Stimulated activated CD4-positive, alpha-beta T cell treated with anti-CD3 and anti-CD28 coated beads, Interleukin-1b, Interleukin-23, amount 100 ng/mL, for 24 hours (primary cell): ENCODE data around the gene MYO9A.
A peak's percentile ranks its signal among the peaks of the same experiment; 100 is the strongest.

Source experiments
- DNase-seq, 4 experiments: peaks; one replicate each; pipeline ENCODE4 v3.0.0-alpha.2; 2020; ENCODE audit warnings: low read depth in 4 of 4, low spot score in 1 of 4

MYO9A gene, protein sequence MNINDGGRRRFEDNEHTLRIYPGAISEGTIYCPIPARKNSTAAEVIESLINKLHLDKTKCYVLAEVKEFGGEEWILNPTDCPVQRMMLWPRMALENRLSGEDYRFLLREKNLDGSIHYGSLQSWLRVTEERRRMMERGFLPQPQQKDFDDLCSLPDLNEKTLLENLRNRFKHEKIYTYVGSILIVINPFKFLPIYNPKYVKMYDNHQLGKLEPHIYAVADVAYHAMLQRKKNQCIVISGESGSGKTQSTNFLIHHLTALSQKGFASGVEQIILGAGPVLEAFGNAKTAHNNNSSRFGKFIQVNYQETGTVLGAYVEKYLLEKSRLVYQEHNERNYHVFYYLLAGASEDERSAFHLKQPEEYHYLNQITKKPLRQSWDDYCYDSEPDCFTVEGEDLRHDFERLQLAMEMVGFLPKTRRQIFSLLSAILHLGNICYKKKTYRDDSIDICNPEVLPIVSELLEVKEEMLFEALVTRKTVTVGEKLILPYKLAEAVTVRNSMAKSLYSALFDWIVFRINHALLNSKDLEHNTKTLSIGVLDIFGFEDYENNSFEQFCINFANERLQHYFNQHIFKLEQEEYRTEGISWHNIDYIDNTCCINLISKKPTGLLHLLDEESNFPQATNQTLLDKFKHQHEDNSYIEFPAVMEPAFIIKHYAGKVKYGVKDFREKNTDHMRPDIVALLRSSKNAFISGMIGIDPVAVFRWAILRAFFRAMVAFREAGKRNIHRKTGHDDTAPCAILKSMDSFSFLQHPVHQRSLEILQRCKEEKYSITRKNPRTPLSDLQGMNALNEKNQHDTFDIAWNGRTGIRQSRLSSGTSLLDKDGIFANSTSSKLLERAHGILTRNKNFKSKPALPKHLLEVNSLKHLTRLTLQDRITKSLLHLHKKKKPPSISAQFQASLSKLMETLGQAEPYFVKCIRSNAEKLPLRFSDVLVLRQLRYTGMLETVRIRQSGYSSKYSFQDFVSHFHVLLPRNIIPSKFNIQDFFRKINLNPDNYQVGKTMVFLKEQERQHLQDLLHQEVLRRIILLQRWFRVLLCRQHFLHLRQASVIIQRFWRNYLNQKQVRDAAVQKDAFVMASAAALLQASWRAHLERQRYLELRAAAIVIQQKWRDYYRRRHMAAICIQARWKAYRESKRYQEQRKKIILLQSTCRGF (N-terminal part only)

DNA sequence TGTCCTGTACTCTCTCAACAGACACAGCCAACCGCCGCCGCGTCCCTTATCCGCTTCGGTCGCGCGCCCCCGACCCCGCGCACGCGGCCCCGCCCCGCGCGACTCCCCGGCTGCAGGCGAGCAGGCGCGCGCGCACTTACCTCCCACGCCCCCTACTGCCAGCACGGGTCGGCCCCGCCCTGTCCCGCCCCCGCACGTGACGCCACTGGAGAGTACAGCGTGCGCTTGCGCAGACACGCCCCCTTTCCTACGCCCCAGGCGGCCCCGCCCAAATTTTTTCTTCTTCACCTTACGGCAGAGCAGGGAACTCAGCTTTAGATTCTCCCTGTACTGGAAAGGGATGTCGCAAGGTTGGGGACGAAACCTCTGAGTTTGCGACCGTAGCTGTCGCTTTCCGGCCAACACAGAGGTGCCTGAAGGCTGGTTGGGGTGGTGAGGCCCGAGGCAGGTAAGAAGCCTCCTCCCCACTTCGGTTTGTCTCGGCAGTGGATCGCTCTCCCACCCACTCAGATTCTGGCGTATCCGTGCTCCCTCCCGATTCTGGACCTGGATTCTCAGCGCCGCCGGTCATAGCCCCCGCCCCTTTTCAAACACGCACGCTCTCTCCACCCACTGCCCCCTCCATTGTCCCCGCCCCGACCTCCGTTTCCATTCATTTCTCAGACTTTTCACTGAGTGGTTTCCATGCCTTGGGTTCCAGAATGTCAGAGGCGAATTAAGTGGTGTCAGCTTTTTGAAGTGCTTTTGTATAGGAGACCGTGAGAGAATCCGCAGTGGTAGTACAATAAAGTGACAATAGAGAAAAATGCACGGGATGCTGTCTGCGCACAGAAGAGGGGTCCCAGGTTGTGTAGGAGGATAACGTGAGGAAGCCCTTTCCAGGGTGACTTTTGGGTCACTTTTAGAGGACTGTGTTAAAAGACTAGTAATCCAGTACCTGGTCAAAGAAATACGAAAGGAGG is at the start of gene MYO9A, which contains the start of gene SENP8:
TSS of gene MYO9A (minus strand) at position 134 of the 962 bp plus-strand sequence. CDS start 71,587 bp downstream, outside the sequence.
TSS of gene SENP8 (plus strand) at position 387 of the 962 bp plus-strand sequence. CDS start 21,221 bp downstream, outside the sequence.
- peak; percentile 98 to 100 (median 100) for DNase-seq

DNA sequence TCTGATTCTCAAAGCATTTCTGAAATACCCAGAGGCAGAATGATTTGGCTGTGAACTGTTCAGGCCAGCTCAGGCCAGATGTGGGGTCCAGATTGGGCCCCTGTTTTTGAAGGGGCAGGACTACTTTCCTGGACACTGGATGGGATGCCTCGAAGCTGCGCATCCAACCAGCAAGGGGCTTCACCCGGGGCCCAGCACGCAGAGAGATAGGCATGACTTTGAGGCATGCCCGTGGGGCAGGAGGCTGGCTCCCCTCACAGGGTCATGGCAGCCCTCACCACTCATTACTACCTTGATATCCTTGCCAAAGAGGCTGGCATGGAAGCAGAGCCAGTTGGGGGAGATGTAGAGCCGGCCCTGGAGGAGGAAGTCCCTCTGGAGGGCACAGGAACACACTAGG is 49.5 kb upstream of the MYO9A start:
- no peak for DNase-seq

DNA sequence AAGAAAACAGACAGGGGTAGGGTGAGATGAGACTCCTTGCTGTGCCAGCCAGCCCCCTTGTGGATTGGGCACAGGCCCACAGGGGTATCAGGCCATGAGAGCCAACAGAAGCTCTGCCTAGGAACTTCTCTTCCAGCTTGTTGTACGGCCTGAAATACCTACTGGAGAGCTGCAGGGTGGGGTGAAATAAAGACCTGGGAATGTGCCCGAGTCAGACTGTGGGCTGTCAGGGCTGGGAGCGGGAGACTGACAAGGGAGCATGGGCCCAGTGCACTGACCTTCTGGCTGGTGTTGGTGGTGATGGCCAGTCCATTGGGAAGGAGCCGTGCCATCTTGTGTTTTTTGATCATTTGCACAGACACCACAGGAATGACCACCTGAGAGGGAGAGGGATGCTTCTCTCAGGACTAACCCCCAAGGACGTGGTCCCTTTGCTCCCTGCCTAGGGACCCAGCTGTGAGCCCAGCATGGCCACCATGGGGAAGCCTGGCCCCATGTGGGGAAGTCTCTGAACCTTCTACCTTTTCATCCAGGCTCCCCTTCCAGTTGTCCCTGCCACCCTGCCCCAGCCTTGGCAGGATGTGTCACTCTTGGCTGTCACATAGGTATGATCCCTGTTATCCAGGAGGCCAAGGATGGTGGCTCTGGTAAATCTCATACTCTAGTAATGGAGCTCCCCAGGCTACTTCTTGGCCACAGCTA is 48.9 kb upstream of the MYO9A start:
- no peak for DNase-seq

DNA sequence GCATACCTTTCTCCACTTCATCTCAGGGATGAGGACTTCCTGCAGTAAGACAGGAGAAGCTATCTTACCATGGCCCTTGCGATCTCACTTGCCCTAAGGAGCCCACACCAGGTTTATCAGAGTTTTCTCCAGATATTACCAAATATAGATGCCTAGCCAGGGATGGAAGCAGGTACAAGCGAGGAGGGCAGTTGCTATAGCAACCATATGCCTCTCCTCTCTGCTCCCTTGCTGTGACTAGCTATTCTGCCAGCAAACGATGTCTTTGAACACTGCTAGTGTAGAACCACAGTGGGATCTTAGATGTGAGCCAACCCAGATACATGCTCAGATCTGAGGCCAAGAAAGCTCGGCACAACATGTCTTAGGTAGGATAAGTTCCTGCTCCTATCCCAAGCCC is 45.8 kb upstream of the MYO9A start:
- no peak for DNase-seq

DNA sequence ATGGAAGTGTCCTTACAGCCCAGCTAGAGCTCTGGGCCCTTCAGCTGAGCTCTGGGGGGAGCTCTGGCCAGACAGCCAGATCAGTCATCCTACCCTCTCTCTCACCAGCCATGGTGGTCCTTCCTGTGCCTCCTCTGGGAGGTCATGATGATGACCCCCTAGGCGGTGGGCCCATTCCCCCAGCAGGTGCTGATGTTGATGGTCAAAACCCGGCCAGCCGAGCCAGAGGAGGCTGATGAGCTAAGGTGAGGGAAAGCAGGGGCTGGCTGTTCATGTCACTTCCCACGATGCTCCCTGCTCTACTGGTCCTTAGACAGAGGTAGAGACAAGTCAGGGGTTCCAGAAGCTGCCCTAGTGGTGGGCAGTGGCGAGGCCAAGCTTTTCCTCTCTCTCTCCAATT is 44.6 kb upstream of the MYO9A start:
- DNase-seq: no peak

DNA sequence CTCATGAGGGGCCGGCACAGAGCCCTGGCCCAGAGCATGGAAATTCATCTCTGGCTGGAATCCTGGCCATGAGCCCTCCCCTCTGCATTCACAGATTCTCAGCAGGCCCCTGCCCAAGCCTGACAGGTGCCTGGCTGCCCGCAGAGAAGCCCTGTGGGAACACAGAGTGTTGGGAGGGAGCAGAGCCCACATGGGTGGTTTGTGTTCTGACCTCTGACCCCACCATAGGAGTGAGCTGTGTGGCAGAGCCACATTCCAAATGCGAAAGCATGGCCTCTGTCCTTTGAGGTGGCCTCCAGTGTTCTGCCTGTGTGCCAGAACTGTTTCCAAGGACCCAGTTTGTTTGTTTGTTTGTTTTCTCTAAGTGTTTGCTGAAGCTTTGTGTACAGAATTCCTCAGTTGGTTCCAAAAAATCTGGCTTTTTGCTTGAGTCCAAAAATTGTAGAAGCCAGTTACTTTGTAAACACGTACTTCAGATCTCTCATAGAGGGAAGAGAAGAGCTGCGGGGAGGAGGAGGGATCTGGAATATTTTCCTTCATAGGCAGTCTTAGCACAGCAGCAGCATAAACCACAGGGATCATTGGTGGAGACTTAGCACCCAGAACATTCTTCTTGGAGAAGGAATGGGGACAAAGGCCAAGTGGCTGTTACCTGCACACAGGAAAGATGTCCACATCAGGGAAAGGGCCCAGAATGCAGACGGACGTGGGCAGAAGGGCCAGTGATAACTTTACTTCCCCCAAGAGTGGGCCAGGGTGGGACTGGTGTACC is 43.6 kb upstream of the MYO9A start:
- no peak for DNase-seq

DNA sequence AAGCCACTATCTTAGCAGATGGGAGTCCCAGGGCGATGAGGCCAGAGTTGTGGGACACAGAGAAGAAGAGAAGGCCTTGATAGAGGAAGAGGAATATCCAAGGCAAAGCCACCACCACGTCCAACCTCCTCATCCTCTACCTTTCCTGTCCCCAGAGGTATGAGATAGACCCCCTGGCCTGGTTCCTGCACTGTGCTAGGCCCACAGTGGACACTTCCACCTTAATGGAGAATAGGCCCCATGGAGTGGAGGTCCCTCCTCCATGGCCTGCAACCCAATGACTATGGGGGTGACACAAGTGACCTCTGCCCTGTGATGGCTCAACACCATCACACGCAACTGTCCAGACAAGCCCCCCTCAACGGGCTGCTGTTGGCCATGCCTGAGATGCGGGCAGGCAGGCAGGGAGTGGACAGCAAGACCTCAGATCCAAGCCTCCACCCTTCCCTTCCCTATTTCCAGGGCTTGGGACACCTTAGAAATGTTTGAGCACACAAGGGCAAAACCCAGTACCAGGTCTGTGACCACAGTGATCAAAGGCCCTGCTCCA is 42.8 kb upstream of the MYO9A start:
- DNase-seq: no peak

DNA sequence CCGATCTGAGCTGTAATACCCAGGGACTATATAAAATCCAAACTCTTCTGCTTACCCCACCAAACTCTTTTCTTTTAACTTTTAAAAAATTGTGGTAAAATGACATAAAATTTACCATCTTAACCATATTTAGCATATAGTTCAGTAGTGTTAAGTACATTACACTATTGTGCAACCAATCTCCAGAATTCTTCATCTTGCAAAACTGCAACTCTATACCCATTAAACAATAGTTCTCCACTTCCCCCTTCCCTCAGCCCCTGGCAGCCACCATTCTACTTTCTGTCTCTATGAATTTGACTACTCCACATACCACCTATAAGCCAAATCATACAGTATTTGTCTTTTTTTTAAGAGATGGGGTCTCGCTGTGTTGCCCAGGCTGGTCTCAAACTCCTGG is 39.0 kb upstream of the MYO9A start:
- no peak for DNase-seq

DNA sequence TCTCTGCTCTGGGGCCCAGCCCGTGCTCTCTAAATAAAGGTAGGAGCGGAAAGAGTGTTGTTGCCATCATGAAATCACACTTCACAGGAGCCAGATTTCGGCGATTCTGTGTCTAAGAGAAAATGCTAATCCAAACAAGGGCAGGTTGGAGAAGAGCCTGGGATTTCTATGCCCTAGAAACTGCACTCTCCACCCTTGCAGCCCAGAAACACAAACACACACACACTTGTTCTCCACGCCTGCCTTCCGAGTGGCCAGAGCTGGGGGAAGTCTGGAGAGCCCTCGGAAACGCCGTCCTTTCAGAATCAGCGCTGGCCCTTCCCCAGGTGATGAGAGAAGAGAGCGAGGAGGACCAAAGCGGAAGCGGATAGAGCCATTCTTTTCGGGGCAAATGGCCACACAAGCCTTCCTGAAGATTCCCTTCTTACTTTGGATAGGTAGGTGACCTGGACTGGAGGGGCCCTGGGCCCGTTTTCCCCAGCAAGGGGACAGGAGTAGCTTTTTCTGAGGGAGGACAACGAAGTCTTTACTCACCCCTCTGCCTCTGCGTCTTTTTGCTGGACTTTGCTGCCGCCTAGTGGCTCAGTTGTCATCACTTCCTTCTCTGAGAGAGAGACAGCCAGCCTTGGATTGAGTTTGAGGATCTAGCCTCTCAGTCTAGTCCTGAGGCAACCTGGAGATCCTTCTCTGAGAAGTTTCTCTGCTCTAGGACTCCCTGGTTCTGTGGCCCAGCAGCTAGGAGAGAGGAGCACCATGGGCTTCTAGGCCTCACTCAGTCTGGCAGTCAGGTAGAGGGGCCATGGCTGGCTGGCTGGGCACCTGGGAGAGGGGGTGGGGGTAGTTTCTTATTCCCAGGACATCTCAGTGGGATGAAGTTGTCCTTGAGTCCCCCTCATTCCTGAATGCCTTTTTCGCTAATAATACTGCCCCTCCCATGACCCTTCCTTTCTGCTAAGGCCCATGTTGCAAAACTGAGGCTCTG is 38.0 kb upstream of the MYO9A start:
- peak; percentile 69 to 77 (median 73) for DNase-seq

DNA sequence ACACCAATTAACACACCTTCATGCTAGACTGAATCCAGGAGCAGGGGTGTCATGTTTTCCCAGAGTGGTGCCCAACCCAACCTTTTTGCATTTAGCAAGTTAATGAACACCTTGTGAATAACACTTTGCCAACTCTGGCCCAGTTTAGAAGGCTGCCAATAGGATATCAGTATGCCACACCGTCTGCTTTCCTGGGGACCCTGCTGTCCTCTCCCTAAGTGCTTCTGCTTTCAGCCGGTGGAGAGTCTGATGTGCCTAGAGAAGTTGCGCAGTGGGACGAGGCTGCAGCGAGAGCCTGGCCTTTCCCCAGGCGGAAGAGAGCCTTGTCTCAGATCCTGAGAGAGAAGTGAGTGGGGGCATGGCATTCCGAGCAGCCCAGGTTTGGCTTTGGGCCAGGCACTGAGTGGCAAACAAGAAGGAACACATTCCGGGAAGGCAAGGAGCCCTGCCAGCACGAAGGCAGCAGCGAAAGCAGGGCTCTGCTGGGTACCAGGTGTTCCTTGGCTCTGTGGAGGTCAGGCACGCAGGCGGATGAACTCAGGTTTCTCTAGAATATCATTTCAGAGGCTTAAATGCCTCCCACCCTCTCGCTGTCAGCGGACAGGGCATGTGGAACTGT is 37.2 kb upstream of the MYO9A start:
- DNase-seq: no peak

DNA sequence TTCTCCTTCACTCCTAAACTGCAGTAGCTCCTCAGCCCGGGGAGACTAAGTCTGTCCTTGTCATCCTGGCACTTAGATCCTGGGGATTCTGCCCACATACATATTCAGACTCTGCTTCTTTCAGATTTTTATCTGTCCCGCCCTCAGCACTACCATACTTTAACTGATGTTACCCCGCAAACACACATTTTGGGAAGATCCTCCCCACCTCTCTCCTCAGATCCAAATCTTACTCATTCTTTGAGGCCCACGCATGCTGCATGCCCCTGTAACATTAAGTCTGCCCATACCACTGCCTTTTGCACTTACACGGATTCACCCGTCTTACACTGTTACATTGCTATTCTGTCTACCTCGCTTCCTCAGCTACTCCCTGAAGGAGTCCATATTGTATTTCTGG is 36.4 kb upstream of the MYO9A start:
- DNase-seq: no peak

DNA sequence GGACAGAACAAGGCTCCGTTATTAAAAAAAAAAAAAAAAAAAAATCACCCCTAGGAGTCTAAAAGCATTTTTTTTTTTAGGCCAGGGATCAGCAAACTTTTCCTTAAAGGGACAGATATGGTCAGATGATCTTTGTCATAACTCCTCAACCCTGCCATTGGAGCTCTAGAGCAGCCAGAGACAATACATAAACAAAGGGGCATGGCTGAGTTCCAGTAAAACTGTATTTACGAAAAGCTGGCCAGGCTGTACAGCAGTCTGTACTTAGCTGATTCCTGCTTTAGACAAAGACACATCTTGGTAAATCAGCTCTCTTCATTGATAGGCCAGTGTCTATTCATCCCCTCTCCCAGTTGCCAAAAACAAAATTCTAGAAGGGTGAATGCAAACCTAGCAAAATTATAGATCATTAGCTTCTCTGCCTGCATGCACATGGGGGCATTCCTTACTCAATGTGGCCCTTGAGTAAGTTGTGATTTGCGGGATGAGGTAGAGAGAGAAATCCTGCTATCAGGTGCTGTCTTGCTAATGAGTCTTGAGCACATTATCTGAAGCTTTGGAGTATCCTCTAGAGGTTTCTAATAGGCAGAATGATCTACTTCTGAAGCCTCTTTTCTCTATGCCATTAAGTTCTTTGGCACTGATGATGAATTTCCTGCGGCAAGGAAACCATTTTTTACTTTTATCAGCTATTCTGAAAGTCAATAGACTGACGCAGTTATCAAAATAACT is 35.5 kb upstream of the MYO9A start:
- DNase-seq: no peak

DNA sequence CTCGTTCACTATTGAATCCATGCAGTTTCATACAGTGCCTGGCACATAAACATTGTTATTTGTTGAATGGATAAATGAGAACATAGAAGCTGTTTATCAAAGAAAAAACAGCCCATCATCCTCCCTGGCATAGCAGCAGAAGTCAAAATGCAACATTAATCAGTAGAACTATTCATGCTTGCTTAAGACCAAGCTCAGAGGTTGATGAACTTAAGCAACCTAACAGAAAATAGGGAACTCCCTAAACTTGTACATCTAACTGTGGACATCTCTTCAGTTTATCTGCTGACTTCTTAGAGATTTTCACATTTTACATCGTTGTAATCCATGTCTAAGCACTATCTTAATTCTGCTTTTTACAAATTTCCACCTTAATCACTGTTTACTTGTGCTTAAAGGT is 29.5 kb upstream of the MYO9A start:
- no peak for DNase-seq

DNA sequence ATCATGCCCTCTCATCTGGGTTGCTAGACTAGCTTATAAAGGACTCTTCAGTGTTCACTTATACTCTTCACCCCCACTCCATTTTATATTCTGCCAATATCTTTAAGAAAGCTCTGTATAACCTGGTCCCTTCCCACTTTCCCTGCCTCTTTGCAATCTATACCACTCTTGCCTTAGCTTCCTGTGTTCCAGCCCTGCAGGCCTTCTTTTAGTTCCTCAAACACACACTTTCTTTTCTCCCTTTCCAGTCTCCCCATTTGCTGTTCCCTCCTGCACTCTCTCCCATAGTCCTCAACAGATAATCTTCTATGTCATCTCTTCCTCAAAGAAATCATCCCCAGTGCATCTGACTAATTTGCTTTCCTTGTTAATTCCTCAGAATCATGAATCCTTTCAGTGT is 29.0 kb upstream of the MYO9A start:
- DNase-seq: no peak

DNA sequence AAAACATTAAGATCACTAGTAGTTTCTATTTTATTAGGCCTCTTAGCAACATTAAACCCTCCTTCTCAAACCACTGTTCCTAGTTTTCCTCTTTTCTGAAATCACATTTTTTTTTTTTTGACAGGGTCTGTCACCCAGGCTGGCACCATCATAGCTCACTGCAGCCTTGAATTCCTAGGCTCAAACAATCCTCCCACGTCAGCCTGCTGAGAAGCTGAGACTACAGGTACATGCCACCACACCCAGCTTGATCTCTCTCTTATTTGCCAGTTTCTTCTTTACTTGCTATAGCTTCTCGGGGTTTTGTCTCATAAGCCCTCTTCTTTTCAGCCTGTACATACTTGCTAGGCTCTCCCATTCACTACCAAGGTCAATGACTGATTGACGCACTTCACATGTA is 28.3 kb upstream of the MYO9A start:
- DNase-seq: no peak
